MG63 (cell line): ENCODE data around the gene OCIAD1. TPM values are rescaled to one million over a fixed set of nuclear protein-coding genes. Genes with fewer than 3 reads are reported as not detected.
"Not testable (repeated sequence)": the region's sequence is repeated elsewhere in the genome, so short reads cannot be mapped to it uniquely, and the experiment has no call there.

ENCODE experiments used
- DNase-seq: peaks from one replicate; pipeline ENCODE4 v3.0.0-alpha.2; 2020
- H3K27me3 ChIP-seq: fragments of 250-450 bp; sonication (Bioruptor Pico); 2 replicates; pipeline ENCODE4 v1.5.1; 2020; ENCODE audit warnings: mild to moderate bottlenecking, moderate library complexity
- H3K36me3 ChIP-seq: fragments of 250-450 bp; sonication (Bioruptor Pico); 2 replicates; pipeline ENCODE4 v1.5.1; 2020; ENCODE audit warnings: mild to moderate bottlenecking, moderate library complexity
- H3K4me3 ChIP-seq: fragments of 250-450 bp; sonication (Bioruptor Pico); 2 replicates; pipeline ENCODE4 v1.5.1; 2020; ENCODE audit warnings: mild to moderate bottlenecking, moderate library complexity
- H3K9me3 ChIP-seq: fragments of 250-450 bp; sonication (Bioruptor Pico); 2 replicates; pipeline ENCODE4 v1.5.1; 2020; ENCODE audit warnings: mild to moderate bottlenecking, moderate library complexity
- total RNA-seq: library from RNA; depleted of rRNA; stranded (reverse); fragments of >200 nt; shearing (Covaris generic); gene quantifications from 2 replicates; pipeline ENCODE4 v1.2.3, GENCODE V29; 2014; ENCODE audit warnings: low replicate concordance

OCIAD1 gene
- total RNA-seq, 1 experiment from 2014 or later: 80.6 TPM

GRCh38 chr4:48804584-48805301 lies 26.1 kb upstream of the OCIAD1 start:
- DNase-seq: no peak
- no peaks in the 10 kb centered on the region for H3K36me3 ChIP-seq
- H3K4me3 ChIP-seq: no peak overlapping the region
- H3K27me3 ChIP-seq: no peaks in the 10 kb centered on the region
- H3K9me3 ChIP-seq: no peaks in the 10 kb centered on the region

- no peak for DNase-seq
- Histone ChIP-seq H3K27me3 (no peaks in the 10 kb centered on the region), H3K36me3 (no peaks in the 10 kb centered on the region), H3K4me3 (no peak overlapping the region), H3K9me3 (no peaks in the 10 kb centered on the region)
Observed at GRCh38 chr4:48812866-48813265, 18.0 kb upstream of the OCIAD1 start.

GRCh38 chr4:48813964-48814363 lies 16.9 kb upstream of the OCIAD1 start:
- no peaks in the 10 kb centered on the region for H3K27me3 ChIP-seq
- no peak overlapping the region for H3K4me3 ChIP-seq
- no peak for DNase-seq
- no peaks in the 10 kb centered on the region for H3K9me3 ChIP-seq
- H3K36me3 ChIP-seq: no peaks in the 10 kb centered on the region

- Histone ChIP-seq H3K36me3 (no peaks in the 10 kb centered on the region), H3K27me3 (no peaks in the 10 kb centered on the region), H3K9me3 (no peaks in the 10 kb centered on the region), H3K4me3 (no peak overlapping the region)
- DNase-seq: no peak
Observed at GRCh38 chr4:48815483-48815882, 15.4 kb upstream of the OCIAD1 start.

GRCh38 chr4:48816297-48816696 lies 14.6 kb upstream of the OCIAD1 start:
- H3K27me3 ChIP-seq, H3K9me3 ChIP-seq, DNase-seq, H3K36me3 ChIP-seq, H3K4me3 ChIP-seq: not testable (repeated sequence)

GRCh38 chr4:48816971-48817370 lies 13.9 kb upstream of the OCIAD1 start:
- DNase-seq: no peak
- Histone ChIP-seq H3K4me3 (no peak overlapping the region), H3K36me3 (no peaks in the 10 kb centered on the region), H3K27me3 (no peaks in the 10 kb centered on the region), H3K9me3 (no peaks in the 10 kb centered on the region)

GRCh38 chr4:48821431-48821830 lies 9.5 kb upstream of the OCIAD1 start:
- H3K36me3 ChIP-seq, H3K9me3 ChIP-seq, DNase-seq, H3K27me3 ChIP-seq, H3K4me3 ChIP-seq: not testable (repeated sequence)

- H3K36me3 ChIP-seq: peaks cover 4% of the 10 kb centered on the region; the same call in 1 of the 2 replicates
- H3K27me3 ChIP-seq: no peaks in the 10 kb centered on the region
- no peaks in the 10 kb centered on the region for H3K9me3 ChIP-seq
- DNase-seq: no peak
- H3K4me3 ChIP-seq: no peak overlapping the region
Observed at GRCh38 chr4:48827622-48828021, 3.3 kb upstream of the OCIAD1 start.

GRCh38 chr4:48831532-48832030 lies 693 bp downstream of the OCIAD1 start:
- Histone ChIP-seq H3K9me3 (no peaks in the 10 kb centered on the region), H3K27me3 (no peaks in the 10 kb centered on the region), H3K4me3 (peak overlapping the region; percentile 93), H3K36me3 (peaks cover 33% of the 10 kb centered on the region)
- DNase-seq: no peak

GRCh38 chr4:48832571-48832970 lies 1.7 kb downstream of the OCIAD1 start:
- Histone ChIP-seq H3K9me3 (no peaks in the 10 kb centered on the region), H3K4me3 (peak overlapping the region; percentile 93), H3K36me3 (peaks cover 33% of the 10 kb centered on the region), H3K27me3 (no peaks in the 10 kb centered on the region)
- no peak for DNase-seq

- Histone ChIP-seq H3K36me3 (peaks cover 39% of the 10 kb centered on the region), H3K4me3 (no peak overlapping the region)
Observed at GRCh38 chr4:48836658-48837057, 5.8 kb downstream of the OCIAD1 start.

GRCh38 chr4:48841045-48841827 lies 10.3 kb downstream of the OCIAD1 start:
- no peak for DNase-seq
- no peaks in the 10 kb centered on the region for H3K27me3 ChIP-seq
- no peak overlapping the region for H3K4me3 ChIP-seq
- no peaks in the 10 kb centered on the region for H3K9me3 ChIP-seq
- peaks cover 22% of the 10 kb centered on the region for H3K36me3 ChIP-seq

More at GRCh38 chr4:48836658-48837057, 5.8 kb downstream of the OCIAD1 start:
- H3K9me3 ChIP-seq: no peaks in the 10 kb centered on the region
- DNase-seq: no peak
- H3K27me3 ChIP-seq: no peaks in the 10 kb centered on the region

- Histone ChIP-seq H3K36me3 (peaks cover 32% of the 10 kb centered on the region), H3K27me3 (no peaks in the 10 kb centered on the region), H3K4me3 (no peak overlapping the region), H3K9me3 (no peaks in the 10 kb centered on the region)
- DNase-seq: no peak
Observed at GRCh38 chr4:48844843-48845242, 14.0 kb downstream of the OCIAD1 start.

GRCh38 chr4:48848799-48849198 lies 17.9 kb downstream of the OCIAD1 start:
- H3K9me3 ChIP-seq, H3K4me3 ChIP-seq, DNase-seq, H3K27me3 ChIP-seq: not testable (repeated sequence)
- H3K36me3 ChIP-seq: peaks cover 37% of the 10 kb centered on the region

- no peak for DNase-seq
- Histone ChIP-seq H3K36me3 (peaks cover 32% of the 10 kb centered on the region), H3K9me3 (no peaks in the 10 kb centered on the region), H3K27me3 (no peaks in the 10 kb centered on the region), H3K4me3 (no peak overlapping the region)
Observed at GRCh38 chr4:48851651-48852050, 20.8 kb downstream of the OCIAD1 start.

- DNase-seq: no peak
- no peak overlapping the region for H3K4me3 ChIP-seq
- no peaks in the 10 kb centered on the region for H3K9me3 ChIP-seq
- H3K36me3 ChIP-seq: peaks cover 24% of the 10 kb centered on the region
- no peaks in the 10 kb centered on the region for H3K27me3 ChIP-seq
Observed at GRCh38 chr4:48853604-48854394, 22.9 kb downstream of the OCIAD1 start.

GRCh38 chr4:48854395-48854683 lies 23.5 kb downstream of the OCIAD1 start:
- DNase-seq: no peak
- Histone ChIP-seq H3K27me3 (no peaks in the 10 kb centered on the region), H3K9me3 (no peaks in the 10 kb centered on the region), H3K4me3 (no peak overlapping the region), H3K36me3 (peaks cover 28% of the 10 kb centered on the region)
